ENCODE results near the gene OXNAD1.

GRCh38 chr3:16231983-16232382 lies 33.0 kb upstream of the OXNAD1 start:
- TF ChIP-seq, protein P1, sequence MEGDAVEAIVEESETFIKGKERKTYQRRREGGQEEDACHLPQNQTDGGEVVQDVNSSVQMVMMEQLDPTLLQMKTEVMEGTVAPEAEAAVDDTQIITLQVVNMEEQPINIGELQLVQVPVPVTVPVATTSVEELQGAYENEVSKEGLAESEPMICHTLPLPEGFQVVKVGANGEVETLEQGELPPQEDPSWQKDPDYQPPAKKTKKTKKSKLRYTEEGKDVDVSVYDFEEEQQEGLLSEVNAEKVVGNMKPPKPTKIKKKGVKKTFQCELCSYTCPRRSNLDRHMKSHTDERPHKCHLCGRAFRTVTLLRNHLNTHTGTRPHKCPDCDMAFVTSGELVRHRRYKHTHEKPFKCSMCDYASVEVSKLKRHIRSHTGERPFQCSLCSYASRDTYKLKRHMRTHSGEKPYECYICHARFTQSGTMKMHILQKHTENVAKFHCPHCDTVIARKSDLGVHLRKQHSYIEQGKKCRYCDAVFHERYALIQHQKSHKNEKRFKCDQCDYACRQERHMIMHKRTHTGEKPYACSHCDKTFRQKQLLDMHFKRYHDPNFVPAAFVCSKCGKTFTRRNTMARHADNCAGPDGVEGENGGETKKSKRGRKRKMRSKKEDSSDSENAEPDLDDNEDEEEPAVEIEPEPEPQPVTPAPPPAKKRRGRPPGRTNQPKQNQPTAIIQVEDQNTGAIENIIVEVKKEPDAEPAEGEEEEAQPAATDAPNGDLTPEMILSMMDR (conservative IDR thresholded peaks at IDR 0.05; ENCODE audit: low read length) = no peak
- TF ChIP-seq EZH2phosphoT487 (IDR thresholded peaks at IDR 0.05; ENCODE audit: borderline replicate concordance, low read depth, low read length) = no peak

Measured in OCI-LY7 (cell line).